Pulmonary artery endothelial cell (primary cell): ENCODE measurements around the gene SNAP23. TPM values are rescaled to one million over a fixed set of nuclear protein-coding genes. Genes with fewer than 3 reads are reported as not detected.

Experiments used
- DNase-seq: peaks from one replicate; pipeline ENCODE4 v3.0.0-alpha.2; 2011; ENCODE audit warnings: low read depth, low spot score
- total RNA-seq: library from RNA; depleted of rRNA; stranded (reverse); fragments of >200 nt; gene quantifications from 2 replicates; pipeline ENCODE4 v1.2.3, GENCODE V29; 2014

SNAP23 gene
- total RNA-seq = 205 and 245 TPM in 2 replicates

DNA sequence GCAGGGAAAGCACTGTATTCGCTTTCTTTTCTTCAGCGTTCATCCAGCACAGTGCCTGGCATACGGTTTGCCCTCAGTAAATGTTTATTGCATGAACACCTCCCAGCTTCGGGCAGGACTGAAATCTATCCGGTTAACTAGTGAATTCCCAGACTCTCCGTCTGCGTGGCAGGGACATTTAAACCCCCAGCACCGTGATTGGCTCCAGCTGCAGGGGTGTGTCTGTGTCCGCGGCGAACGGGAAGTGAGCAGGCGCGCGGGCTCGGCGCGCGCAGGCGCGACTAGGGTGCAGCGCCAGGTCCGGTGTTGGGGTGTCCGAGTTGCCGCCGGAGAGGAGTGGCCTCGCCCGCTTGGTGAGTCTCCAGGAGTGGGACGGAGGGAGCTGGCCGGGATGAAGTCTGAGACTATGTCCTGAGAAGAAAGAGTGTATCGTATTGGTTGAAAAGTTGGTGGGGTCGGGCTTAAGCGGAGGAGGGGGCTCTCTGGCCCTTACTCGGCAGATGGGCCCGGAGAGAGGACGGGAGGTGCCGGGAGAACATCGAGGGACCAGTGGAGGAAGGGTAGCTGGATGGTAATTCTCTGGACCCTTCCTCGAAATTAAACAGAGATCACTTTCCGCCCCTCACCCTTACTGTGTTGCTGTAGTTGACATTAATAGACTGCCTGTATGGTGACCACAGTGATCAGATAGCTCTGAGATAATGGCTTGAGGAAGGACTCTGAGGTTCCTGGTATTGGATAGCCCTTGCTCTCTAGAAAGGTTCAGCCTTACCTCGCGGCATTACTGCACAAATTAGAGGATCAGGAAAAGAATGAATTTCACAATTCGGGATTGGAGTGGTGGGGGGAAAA, at the start of gene SNAP23:
Gene SNAP23 (plus strand): TSS at position 274 of the 852 bp plus-strand sequence. CDS start 16,213 bp downstream, outside the sequence.
- peak; percentile 91 for DNase-seq

DNA sequence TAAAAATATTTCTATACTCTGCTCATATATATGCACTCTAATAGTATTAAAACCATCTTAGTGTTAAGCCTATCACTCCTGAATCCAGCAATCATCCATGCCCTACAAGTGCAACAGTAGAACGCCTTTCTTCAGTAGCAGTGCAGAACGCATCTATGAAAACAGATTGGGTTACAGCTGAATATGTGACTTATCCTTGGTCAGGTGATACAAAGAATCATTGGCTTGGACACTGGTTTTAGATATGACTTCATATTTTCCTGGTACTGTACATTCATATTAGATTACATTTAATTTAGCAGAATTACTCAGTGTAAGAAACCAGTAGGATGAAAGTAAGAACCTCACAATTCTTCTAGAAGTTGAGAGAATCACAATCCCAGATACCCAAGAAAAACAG, 47.8 kb upstream of the SNAP23 start:
- DNase-seq = no peak

DNA sequence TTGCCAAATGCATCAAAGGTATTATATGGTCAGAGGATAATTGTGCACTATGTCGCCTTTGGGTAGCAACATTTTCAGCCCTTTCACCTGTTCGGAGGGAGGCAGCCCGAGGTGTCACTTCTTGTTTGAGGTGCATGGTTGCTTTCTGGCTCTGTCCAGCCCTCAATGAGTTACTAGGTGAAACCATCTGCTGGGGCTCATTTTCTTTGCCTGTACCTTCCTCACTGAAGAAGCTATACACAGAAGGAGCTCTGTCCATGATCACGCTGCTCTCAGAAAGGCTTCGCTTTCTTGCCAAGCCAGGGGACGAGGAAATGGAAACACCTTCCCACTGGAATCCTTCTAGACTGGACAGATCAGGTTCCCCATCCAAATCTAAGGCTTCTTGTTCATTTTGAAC, 47.2 kb upstream of the SNAP23 start:
- no peak for DNase-seq

DNA sequence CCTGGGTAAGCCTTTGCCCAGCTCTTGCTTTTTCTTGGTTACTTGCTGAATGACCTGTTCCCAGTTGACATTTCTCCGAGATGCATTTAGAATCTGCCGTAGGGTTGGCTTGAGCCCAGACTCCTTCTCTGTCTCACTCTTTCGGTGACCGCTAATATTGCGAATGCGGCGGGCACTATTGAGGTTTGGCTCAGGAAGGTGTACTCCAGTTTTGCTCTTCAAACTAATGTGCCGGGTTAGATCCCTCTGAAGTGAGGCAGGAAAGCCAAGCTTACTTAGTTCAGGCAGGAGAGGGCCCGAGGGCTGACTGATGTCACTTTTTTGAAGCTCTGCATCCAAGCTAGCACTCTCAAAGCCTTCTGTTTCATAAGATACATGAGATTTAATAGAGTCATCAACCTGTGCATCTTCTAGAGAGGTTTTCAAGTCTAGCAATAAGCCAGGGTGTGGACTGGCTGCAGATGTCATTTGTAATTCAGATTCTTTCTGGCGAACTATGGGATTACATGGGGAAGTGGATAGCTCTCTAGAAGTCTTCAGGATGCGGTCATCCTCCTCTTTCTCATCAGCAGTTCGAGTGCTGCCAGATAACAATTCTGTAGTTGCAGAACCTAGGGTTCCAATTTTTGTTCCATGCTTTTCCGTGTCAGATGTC, 45.5 kb upstream of the SNAP23 start:
- DNase-seq = no peak

DNA sequence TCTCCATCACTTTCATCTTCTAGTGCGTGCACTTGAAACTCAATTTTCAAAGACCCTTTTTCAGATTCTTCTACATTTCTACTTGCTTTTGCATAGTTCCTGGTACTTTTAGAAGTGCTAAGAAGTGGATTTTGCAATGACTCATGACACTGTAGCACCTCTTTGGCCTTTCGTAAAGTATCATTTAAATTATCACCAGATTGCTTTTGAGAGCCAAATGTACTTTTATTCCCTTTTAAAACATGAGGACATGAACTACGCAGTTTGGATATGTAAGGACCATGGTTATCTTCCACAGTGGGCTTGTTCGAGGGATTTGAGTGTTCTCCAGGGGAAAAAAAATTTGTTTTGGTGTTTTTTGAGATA, 45.0 kb upstream of the SNAP23 start:
- no peak for DNase-seq

DNA sequence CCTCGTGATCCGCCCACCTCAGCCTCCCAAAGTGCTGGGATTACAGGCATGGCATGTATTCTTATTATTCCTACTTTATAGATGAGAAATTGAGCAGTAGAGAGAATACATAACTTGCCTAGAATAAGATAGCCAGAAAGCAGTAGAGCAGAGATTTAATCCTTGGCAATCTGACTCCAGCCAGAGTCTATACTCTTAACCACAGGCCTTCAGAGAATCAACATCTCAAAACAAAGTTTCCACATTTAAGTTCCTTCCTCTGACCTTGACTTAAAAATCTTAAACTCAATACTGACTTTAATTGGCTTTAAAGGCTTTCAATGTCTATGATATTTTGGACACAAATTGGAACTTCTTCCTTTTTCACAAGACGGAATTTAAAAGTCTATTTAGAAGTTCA, 41.6 kb upstream of the SNAP23 start:
- DNase-seq = no peak

DNA sequence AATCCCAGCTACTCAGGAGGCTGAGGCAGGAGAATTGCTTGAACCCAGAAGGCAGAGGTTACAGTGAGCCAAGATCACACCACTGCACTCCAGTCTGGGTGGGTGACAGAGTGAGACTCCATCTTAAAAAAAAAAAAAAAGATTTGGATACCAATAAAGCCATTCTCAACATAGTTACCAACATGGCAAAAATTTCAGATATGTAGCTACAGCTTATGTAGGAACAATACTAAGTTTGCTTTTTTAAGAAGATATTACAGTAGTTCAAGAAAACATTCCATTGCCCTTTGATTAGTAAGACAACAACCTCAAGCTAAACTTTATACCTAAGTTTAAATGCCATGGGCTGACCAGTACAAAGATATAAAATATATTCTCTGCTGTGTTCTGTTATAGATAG, 38.9 kb upstream of the SNAP23 start:
- no peak for DNase-seq

DNA sequence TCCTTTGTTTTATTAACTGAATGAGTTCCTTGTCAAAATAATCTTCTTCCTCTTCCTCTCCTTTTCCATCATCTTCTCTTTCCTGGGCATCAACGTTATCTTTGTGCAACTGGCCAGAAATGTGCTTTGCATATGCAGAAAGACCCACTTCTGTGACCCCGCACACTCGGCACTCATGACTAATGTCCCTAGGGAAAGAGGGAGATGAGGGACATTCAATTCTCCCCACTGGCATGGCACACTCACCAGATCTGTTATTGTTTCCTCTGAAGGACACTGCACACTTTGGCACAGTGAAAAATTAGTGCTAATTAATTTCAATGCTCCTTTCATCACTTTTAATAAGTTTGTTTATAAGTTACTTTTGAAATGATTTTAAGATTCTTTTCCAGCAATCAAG, 38.5 kb upstream of the SNAP23 start:
- DNase-seq = no peak

DNA sequence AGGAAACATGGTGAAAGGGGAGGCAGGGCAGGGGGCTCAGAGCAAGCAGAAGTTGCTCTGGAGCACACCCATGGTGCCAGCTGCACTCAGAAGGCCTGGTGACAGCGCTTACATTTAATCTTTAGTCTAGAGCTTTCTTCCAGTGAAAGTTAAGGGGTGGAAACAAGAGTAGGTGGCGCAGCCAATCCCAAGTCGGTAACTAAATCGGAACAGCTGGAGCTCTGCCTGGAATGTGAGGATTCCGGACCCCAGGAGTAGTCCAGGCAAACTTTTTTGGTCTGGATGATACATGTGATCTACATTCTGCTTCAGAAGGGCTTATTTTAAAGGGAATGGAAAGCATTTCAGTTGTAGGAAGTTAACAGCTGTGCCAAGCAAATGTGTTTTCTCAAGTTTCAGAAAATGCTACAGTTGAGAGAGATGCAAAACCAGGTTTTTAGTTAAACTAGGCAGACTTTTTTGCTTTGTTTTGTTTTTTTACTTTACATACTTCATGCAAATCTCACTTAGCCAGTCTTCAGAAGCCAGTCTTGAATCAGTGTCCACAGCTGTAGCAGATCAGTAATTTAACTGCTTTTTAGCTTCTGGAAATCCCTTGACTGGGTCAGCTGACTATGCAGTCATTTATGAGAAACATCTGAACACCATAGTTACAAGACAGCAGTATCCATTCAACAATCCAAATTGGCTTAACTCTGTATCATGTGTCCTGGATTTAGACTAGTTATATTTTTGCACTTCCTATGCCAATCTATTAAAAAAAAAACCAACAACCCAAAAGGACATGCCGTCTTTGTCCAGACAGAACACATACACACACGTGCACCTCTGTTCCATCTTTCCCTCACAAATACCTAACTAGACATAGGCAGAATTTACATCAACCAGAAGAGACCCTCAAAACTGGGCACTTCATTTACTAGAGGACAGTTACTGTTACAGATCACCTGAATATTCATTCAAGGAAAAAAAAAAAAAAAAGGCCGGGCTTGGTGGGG, 37.7 kb upstream of the SNAP23 start:
- DNase-seq = peak; percentile 64

DNA sequence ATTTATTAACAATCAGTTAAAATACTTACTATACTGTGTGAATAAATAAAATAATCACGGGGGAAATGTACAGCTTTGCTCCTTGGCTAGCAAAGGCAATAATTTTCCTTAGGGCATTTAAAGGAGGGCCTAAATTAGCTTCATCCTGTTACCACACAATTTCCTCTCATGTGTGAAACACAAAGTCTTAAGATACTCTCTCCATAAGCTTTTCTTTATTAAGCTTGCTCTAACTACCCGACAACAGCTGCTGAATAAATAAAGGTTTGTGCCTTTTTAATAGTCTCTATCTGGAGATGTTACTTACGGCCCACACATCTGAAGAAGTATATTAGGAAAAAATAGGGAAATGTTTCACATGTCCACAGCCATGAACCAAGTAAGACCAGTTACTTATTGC, 34.2 kb upstream of the SNAP23 start:
- no peak for DNase-seq

DNA sequence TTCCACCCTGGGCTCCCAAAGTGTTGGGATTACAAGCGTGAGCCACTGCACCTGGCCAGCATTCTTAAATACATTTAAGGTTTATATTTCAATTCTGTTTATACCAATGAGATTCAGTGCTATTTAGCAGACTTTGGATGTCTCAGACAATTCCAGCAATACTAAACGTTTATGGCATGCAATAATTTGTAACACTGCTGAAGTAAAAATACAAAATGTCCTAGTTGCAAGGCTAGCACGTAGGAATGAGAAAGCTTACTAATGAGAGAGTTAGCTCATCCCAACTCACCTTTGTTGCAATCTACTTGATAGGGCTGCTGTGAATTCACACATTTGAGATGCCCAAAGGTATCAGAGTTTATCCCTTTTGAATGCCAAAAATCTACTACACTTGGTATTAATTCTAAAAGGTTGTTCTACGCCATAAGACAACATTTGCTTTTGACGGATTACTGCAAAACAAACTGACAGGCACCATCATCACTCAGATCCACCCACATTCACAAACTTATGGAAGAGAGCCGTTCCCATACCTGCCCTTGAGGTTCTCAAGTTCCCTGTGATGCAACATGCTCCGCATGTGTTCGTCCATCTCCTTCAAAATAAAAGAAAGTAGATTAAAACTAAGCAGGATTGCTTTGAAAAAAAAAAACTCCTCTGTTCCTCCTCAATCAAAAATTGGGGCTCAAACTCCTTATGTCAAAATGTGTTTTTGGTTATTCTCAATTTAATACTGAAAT, 29.7 kb upstream of the SNAP23 start:
- DNase-seq = no peak

DNA sequence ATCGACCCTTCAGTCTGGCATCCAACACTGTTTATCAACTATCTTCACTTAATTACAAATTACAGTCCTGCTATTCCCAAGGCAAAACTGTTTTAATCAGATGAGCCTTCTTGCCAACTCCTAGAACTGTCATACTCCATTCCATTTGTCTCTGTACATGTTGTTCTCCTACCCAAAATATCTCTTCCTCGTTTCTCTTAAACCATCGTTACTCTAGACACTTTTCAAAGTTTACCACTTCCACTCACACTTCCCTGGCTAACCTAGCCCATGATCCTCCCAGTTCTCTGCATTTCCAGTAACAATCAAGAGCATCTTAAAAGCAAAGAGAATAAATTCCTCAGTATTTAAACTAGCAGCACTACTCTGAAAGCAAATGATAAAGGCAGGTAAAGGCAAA, 24.4 kb upstream of the SNAP23 start:
- no peak for DNase-seq

DNA sequence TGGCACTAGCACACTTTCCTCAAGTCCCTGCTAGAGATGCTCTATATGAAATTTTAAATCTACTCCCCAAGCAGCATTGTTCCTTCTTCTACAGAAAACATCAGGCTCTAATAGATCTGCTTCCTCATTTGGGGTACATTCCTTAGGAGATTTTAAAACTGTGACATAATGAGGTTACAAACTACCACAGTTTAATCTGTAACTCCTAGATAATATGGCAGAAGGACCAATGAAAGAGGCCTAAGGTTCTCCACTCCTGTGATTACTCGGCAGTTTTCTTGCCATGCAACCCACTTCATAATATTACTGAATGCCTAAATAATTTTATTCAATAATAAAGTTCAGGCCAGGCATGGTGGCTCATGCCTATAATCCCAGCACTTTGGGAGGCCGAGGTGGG, 20.6 kb upstream of the SNAP23 start:
- DNase-seq = no peak

DNA sequence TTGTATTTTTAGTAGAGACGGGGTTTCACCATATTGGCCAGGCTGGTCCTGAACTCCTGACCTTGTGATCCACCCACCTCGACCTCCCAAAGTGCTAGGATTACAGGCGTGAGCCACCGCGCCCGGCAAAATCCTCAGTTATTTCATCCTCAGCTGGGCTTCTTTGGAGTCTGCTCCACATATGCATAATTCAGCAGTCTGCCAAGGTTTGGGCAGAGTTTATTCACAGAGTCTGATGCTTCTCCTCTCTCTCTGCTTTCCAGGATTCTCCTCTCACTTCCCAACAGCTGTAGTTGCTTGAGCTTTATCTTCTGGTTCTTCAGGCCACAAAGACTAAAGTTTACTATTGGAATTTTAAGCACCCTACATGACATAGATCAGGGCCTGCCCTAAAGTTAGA, 12.7 kb upstream of the SNAP23 start:
- no peak for DNase-seq

DNA sequence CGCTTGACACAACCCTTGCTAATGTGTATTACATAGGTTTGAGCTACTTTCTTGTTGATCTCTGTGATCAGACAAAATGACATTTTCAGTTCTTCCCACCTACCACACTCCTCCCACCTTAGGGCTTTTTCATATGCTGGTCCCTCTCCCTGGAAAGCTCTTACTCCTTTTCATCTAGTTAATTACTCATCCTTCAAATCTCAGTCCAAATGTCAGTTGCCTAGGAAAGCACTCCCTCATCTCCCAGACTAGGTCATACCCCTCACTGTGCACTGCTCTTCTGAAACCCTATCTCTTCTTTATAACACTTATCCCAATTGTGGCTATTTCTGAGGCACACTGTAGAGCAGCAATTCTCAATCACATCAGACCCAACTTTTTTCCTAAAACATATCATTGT, 11.8 kb upstream of the SNAP23 start:
- DNase-seq = no peak

DNA sequence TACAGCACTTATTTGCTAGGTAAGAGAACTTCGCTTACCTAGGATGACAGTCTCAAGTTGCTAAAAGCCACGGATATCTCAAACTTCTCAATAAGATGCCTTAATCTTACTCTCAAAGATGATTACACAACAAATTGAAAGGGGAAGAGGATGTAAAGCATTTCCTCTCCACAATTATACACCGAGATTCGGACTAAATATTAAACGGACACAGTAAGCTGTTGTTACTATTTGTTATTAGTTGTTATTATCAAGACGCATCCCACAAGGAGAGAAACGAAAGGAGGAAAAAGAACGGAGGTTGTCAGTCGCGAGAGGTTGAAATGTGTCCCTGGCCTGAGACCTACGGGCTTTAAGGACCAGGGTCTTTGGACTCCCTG, 5.2 kb upstream of the SNAP23 start:
- no peak for DNase-seq

DNA sequence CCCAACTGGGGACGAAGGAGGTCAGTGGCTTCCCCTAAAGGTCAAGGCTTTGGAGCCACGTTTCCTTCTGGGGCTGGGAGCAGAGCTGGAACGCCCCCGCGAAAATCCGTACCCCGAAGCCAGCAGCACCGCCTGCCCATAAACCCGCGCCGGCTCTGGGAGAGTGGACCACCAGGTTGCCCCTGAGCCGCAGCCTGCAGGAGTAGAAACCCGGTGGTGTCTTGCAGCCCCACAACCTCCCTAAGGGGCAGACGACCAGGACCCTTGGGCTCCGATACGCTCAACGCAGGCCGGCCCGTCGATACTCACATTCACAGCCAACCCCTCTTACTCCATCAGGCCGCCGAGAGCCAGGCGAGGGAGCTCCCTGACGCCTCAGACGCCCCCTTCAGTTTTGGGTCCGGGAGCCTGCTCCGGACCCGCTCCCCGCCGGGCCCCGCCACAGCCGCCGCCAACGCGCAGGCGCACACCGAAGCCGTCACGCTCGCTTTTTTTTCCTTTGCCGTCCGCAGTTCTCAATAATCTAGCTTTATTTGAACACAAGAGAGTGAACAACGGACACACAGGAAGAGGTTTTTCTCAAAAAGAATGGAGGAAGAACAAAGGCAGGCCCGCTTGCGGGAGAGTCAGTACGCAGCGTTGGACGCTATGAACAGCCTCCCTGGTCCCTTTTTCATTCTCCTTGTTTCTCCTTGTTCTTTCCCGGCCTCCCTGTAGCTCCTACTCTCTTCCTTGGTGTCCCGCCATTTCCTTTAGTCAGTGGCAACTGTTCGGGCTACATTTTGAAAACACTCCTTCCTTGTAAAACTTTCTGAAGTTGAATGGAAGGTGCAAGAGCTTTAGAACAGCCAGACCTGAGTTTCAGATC, 4.5 kb upstream of the SNAP23 start, which contains the start of gene ZNF106:
Gene ZNF106 (minus strand): TSS at position 471 of the 868 bp plus-strand sequence. CDS start 18,852 bp downstream, outside the sequence.
- no peak for DNase-seq

DNA sequence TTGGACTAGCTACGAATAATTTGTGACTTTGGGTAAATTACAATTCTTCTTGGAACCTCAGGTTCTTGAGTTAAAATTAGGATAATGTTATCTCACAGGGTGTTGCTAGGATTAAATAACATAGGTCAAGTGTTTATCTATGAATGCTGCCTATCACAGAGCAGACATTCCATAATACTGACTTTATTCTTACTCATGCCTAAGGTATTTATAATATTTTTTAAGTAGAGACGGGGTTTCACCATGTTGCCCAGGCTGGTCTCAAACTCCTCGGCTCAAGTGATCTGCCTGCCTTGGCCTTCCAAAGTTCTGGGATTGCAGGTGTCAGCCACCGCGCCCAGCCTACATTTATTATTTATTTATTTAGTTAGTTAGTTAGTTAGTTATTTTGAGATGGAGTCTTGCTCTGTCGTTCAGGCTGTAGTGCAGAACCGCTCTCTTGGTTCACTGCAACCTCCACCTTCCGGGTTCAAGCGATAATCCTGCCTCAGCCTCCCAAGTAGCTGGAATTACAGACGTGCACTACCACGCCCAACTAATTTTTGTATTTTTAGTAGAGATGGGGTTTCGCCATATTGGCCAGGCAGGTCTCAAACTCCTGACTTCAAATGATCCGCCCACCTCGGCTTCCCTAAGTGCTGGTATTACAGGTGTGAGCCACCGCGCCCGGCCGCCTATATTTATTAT, 3.8 kb upstream of the SNAP23 start:
- DNase-seq = no peak

DNA sequence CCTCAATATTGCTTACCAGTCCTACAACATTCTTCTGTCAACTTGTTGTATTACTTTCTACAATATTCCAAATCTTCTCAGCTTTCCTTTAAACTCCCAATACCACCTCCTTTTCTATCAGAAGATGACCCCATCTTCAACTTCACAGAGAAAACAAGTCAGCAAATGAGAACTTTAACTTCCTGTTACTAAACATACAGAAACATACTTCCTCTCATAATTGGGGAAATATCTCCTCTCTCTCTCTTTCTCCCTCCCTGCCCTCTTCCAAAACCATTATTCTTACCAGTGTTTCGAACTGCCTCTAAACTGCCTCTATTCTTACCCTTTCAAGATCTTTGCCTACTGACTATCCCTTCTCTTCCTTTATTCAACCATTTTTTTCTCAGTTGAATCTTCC, 1.8 kb upstream of the SNAP23 start:
- DNase-seq = no peak

DNA sequence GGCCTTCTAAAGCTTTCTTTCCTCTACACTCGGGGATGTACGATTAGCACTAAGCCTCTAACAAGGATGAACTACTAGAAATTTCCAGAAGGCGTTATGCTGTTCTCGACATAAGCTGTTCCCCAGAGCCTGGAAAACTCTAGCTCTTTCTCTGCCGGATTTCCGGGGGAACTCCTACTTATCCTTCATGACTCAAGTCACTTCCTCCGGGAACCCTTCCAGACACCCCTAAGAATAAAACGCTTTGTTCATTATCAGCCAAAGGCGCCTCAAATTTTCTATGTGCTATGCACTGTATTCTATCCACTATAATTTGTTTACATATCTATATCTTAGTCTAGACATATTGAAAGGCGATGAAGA, 455 bp upstream of the SNAP23 start:
- no peak for DNase-seq
